Osteoblast (primary cell): ENCODE results near the gene MUC5B. TPM values are rescaled to one million over a fixed set of nuclear protein-coding genes. Genes with fewer than 3 reads are reported as not detected.
A peak's percentile ranks its signal among the peaks of the same experiment; 100 is the strongest.

Source experiments
- DNase-seq: peaks from one replicate; pipeline ENCODE4 v3.0.0; 2011; ENCODE audit warnings: low spot score, mixed read lengths; ENCODE audit not compliant: insufficient read length; ENCODE audit errors: missing footprints
- H2AFZ ChIP-seq: 2 replicates; pipeline ENCODE4 v1.6.0; 2011; ENCODE audit warnings: mild to moderate bottlenecking, low read length
- H3K27ac ChIP-seq: 2 replicates; pipeline ENCODE4 v1.5.1; 2011; ENCODE audit warnings: mild to moderate bottlenecking, low read depth, low read length, moderate library complexity
- H3K27me3 ChIP-seq: 2 replicates; pipeline ENCODE4 v1.6.0; 2012; ENCODE audit warnings: mild to moderate bottlenecking, control low read depth, inconsistent platforms, low read length, moderate library complexity; ENCODE audit not compliant: insufficient read depth
- H3K36me3 ChIP-seq: 2 replicates; pipeline ENCODE4 v1.5.1; 2011; ENCODE audit warnings: mild to moderate bottlenecking, low read length, control low read depth, moderate library complexity; ENCODE audit not compliant: insufficient read depth
- H3K4me1 ChIP-seq: 2 replicates; pipeline ENCODE4 v1.5.1; 2011; ENCODE audit warnings: mild to moderate bottlenecking, low read length, control low read depth, moderate library complexity; ENCODE audit not compliant: insufficient read depth
- H3K4me2 ChIP-seq: 2 replicates; pipeline ENCODE4 v1.6.0; 2011; ENCODE audit warnings: mild to moderate bottlenecking, low read length; ENCODE audit not compliant: insufficient read depth
- H3K4me3 ChIP-seq: fragments of 200-600 bp; sonication (generic); 3 replicates; pipeline ENCODE4 v1.5.1; 2012; ENCODE audit warnings: mild to moderate bottlenecking, low read length, inconsistent platforms; ENCODE audit not compliant: insufficient read depth
- H3K79me2 ChIP-seq: 2 replicates; pipeline ENCODE4 v1.6.0; 2012; ENCODE audit warnings: mild to moderate bottlenecking, low read length, control low read depth, inconsistent platforms; ENCODE audit not compliant: insufficient read depth
- H3K9me3 ChIP-seq: 2 replicates; pipeline ENCODE4 v1.5.1; 2011; ENCODE audit warnings: low read depth, low read length, control low read depth
- H4K20me1 ChIP-seq: 2 replicates; pipeline ENCODE4 v1.6.0; 2012; ENCODE audit warnings: mild to moderate bottlenecking, low read length, control low read depth; ENCODE audit not compliant: insufficient read depth
- total RNA-seq: library from RNA; depleted of rRNA; stranded (reverse); fragments of >200 nt; gene quantifications from 2 replicates; pipeline ENCODE4 v1.2.3, GENCODE V29; 2012
- TF ChIP-seq, protein P1 (sequence below): IDR thresholded peaks from 2 replicates; pipeline ENCODE4 v1.5.1; 2011; ENCODE audit warnings: mild to moderate bottlenecking, low read depth, low read length, moderate library complexity; ENCODE audit errors: extremely low read depth

The MUC5B gene
- total RNA-seq, 1 donor, result not detected

DNA sequence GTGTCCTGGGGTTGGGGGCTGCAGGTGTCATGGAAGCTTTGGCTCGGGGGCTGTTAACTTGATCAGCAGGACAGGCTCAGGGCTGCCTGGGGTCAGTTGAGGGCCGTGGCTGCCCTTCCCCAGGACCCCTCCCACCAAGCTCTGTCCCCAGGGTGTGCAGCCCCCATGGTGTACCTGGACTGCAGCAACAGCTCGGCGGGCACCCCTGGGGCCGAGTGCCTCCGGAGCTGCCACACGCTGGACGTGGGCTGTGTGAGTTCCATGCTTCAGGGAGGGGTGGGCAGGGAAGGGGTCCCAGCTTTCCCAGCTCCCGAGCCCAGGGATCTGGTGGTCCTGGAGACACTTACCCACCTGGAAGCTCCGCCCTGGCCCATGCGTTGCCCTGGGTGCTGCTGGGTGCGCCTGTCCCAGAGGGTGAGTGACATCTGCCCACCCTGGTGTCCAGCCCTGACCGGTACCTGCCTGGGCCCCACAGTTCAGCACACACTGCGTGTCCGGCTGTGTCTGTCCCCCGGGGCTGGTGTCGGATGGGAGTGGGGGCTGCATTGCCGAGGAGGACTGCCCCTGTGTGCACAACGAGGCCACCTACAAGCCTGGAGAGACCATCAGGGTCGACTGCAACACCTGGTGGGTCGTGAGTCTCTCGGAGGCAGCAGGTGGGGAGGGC, 11.3 kb downstream of the MUC5B start:
- Histone ChIP-seq H2AFZ (no peak overlapping the region), H3K4me2 (no peak overlapping the region), H3K9me3 (no peaks in the 10 kb centered on the region), H3K4me3 (no peak overlapping the region), H4K20me1 (no peaks in the 10 kb centered on the region), H3K27ac (no peak overlapping the region), H3K36me3 (no peaks in the 10 kb centered on the region), H3K79me2 (no peaks in the 10 kb centered on the region), H3K4me1 (no peaks in the 10 kb centered on the region), H3K27me3 (no peaks in the 10 kb centered on the region)
- peak; percentile 82 for DNase-seq
- TF ChIP-seq, protein P1, sequence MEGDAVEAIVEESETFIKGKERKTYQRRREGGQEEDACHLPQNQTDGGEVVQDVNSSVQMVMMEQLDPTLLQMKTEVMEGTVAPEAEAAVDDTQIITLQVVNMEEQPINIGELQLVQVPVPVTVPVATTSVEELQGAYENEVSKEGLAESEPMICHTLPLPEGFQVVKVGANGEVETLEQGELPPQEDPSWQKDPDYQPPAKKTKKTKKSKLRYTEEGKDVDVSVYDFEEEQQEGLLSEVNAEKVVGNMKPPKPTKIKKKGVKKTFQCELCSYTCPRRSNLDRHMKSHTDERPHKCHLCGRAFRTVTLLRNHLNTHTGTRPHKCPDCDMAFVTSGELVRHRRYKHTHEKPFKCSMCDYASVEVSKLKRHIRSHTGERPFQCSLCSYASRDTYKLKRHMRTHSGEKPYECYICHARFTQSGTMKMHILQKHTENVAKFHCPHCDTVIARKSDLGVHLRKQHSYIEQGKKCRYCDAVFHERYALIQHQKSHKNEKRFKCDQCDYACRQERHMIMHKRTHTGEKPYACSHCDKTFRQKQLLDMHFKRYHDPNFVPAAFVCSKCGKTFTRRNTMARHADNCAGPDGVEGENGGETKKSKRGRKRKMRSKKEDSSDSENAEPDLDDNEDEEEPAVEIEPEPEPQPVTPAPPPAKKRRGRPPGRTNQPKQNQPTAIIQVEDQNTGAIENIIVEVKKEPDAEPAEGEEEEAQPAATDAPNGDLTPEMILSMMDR, result no peak

DNA sequence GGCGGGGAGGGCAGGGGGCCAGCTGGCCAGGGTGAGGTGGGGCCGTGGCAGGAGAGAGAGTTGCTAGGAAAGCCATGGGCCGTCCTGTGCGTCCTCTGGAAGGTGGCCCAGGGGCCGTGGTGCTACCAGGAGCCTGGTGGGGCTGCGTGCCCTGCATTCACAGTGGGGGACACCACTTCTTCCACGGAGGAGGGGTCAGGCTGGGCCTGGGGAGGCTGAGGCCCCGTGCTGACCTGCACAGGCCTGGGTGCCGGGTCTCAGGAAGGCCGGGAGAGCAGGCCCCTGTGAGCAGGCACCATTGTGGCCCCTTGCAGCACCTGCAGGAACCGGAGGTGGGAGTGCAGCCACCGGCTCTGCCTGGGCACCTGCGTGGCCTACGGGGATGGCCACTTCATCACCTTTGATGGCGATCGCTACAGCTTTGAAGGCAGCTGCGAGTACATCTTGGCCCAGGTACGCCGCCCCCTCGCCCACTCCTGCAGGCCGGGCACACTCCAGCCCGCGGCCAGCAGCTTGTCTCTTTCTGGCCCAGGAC, 12.0 kb downstream of the MUC5B start:
- Histone ChIP-seq H3K9me3 (no peaks in the 10 kb centered on the region), H2AFZ (no peak overlapping the region), H3K36me3 (no peaks in the 10 kb centered on the region), H3K4me3 (no peak overlapping the region), H3K27me3 (no peaks in the 10 kb centered on the region), H3K79me2 (no peaks in the 10 kb centered on the region), H3K4me2 (no peak overlapping the region), H4K20me1 (no peaks in the 10 kb centered on the region), H3K27ac (no peak overlapping the region), H3K4me1 (no peaks in the 10 kb centered on the region)
- TF ChIP-seq, protein P1, result no peak
- peak; percentile 92 for DNase-seq

DNA sequence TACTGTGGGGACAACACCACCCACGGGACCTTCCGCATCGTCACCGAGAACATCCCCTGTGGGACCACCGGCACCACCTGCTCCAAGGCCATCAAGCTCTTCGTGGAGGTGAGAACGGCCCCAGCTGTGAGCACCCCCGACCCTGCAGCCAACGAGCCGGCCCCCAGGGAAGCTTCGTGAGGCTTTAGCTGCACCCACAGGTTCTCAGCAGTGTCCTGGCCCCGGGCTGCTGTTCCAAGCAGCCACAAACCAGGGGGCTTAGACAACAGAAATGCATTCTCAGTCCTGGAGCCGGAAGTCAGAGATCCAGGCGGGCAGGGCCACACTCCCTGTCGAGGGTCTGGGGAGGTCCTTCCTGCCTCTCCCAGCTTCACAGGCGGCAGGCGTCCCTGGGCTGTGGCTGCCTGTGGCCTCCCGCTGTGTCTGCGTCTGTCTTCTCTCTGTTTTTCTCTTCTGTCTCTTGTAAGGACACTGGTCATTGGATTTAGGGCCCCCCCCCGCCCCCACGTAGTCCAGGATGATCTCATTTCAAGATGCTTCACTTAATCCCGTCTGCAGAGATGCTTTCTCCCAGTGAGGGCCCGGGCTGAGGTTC, 12.5 kb downstream of the MUC5B start:
- Histone ChIP-seq H3K27ac (no peak overlapping the region), H3K9me3 (no peaks in the 10 kb centered on the region), H3K79me2 (no peaks in the 10 kb centered on the region), H3K4me2 (no peak overlapping the region), H3K4me3 (no peak overlapping the region), H3K4me1 (no peaks in the 10 kb centered on the region), H4K20me1 (no peaks in the 10 kb centered on the region), H3K36me3 (no peaks in the 10 kb centered on the region), H2AFZ (no peak overlapping the region), H3K27me3 (no peaks in the 10 kb centered on the region)
- peak; percentile 89 for DNase-seq
- TF ChIP-seq, protein P1, result no peak

DNA sequence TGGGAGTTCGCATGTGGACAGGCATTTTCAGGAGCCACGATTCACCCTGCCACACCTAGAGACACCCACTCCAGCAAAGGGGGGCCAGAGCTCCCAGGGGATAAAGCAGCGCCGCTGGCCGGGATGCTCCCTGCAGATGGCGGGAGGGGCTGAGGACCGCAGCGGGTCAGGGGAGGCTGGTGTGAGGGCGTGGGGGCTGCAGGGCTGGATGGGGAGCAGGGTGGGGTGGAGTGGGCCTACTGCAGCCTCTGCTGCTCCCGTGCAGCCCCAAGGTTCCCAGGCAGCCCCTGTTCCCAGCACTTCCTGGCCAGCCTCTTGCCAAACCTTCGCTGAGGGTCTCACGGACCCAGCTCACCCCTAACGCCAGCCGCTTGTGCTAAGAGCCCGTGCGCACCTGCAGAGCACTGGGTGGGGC, 13.0 kb downstream of the MUC5B start:
- DNase-seq, result peak; percentile 86
- Histone ChIP-seq H3K36me3 (no peaks in the 10 kb centered on the region), H3K4me2 (no peak overlapping the region), H3K27ac (no peak overlapping the region), H3K79me2 (no peaks in the 10 kb centered on the region), H3K27me3 (no peaks in the 10 kb centered on the region), H3K9me3 (no peaks in the 10 kb centered on the region), H2AFZ (no peak overlapping the region), H4K20me1 (no peaks in the 10 kb centered on the region), H3K4me3 (no peak overlapping the region), H3K4me1 (no peaks in the 10 kb centered on the region)
- TF ChIP-seq, protein P1, result no peak
